ENCODE measurements around the gene NPSR1.
"Not testable (repeated sequence)": the region's sequence is repeated elsewhere in the genome, so short reads cannot be mapped to it uniquely, and the experiment has no call there.

Gene NPSR1

DNA sequence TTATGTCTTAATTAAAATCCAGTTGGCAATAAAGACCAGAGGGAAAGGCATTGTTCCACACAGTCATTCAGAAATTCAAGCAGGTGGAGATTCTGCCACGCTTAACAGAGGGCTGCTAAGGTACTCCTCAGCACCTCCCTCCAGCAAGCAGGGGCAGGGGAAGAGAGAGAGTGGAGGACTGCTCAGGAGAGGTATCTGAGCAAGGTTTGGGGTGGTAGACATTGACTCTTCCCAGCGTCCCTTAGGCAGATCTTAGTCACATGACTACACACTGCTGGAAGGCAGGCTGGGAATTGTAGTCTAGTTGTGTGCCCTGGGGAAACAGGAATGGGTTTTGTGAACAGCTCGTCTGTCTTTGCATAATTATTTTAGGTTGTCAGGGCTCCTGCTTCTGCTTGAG, 181.6 kb downstream of the NPSR1 start:
- in situ Hi-C loops (cut with MboI; ENCODE audit: low sequenced_read_pairs) = no loop called here
- no peaks in the 10 kb centered on the region for H3K27me3 ChIP-seq (ENCODE audit: low read depth)

DNA sequence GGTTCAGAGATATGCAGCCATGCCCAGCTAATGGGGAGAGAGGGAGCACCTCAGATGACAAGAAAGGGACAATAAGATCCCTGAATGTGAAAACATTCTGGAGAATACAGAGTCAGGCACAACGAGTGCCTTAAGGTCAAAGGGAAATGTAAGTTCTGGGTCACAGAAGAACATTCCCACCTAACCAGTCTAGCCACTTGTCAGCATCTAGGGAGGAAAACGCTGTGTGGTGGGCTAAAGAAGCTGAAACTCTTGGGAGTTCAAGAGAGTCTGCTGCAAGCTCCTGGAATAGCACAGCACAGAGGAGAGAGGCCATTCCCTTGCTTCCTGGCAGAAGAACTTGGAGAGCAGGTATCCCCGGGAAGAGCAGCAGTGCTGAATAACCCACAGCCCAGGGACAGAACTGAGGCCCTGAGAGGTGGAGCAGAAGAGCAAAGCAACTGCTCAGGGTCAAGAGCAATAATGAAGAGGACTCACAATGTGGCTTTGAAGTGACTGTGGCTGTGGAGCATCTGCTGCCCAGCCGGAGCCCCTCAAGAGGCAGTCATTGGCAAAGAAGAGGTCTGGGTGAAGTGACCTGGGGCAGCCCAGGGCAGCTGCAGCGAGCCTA, 182.3 kb downstream of the NPSR1 start:
- H3K4me1 ChIP-seq = no peaks in the 10 kb centered on the region
- in situ Hi-C loops (cut with MboI; ENCODE audit: low sequenced_read_pairs) = no loop called here
- no peak for DNase-seq (ENCODE audit: low spot score in 2 of 2)
- H3K9me3 ChIP-seq = no peaks in the 10 kb centered on the region
- no peak overlapping the region for H3K4me3 ChIP-seq
- no peaks in the 10 kb centered on the region for H3K27me3 ChIP-seq (ENCODE audit: low read depth)
- H3K36me3 ChIP-seq (replicated peaks) = no peaks in the 10 kb centered on the region

More for the DNA sequence above, 181.6 kb downstream of the NPSR1 start:
- H3K36me3 ChIP-seq (replicated peaks) = no peaks in the 10 kb centered on the region
- H3K4me1 ChIP-seq = no peaks in the 10 kb centered on the region
- no peak for DNase-seq (ENCODE audit: low spot score in 2 of 2)
- H3K4me3 ChIP-seq = no peak overlapping the region
- no peaks in the 10 kb centered on the region for H3K9me3 ChIP-seq

DNA sequence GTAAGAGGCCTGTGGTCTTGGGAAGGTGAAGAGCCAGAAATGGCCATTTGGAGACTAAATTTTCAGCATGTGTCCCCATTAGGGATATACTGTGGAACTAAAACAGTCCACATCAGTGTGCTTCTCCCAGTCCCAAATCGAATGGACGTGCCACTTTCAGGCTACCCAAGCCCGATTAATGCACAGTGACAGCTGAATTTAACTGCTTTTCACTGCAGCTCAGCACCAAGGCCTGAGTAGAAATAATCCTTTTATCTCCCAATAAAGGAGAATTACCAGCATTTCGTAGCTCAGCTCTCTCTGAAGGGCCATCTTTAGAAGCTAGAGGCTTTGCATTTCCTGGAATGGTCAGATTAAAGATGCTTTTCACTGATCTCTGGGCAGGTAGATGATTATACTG, 183.3 kb downstream of the NPSR1 start:
- Histone ChIP-seq H3K4me3 (no peak overlapping the region), H3K4me1 (no peaks in the 10 kb centered on the region), H3K9me3 (no peaks in the 10 kb centered on the region), H3K36me3 (replicated peaks) (no peaks in the 10 kb centered on the region), H3K27me3 (ENCODE audit: low read depth) (no peaks in the 10 kb centered on the region)
- no peak for DNase-seq (ENCODE audit: low spot score in 2 of 2)
- in situ Hi-C loops (cut with MboI; ENCODE audit: low sequenced_read_pairs) = no loop called here

DNA sequence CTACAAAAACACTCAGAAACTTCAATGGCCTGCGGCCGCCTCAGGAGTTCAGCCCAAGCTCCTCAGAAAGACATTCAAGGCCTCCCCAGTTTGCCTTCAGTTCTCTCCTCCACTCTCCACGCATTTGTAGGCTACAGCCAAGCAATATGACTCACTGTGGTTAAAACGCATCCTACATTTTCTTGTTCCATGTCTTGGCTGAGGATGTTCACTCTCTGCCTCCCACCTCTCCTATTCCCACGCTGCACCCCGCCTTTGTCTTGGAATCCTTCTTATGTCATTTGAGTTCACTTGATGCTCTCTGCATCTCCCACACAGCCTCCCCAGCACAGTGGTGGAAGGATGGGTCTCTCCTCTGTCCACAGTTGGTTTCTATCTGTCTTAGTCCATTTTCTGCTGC, 184.8 kb downstream of the NPSR1 start:
- in situ Hi-C loops (cut with MboI; ENCODE audit: low sequenced_read_pairs) = no loop called here
- H3K27me3 ChIP-seq (ENCODE audit: low read depth) = no peaks in the 10 kb centered on the region
- H3K9me3 ChIP-seq = no peaks in the 10 kb centered on the region
- DNase-seq (ENCODE audit: low spot score in 2 of 2) = no peak
- H3K36me3 ChIP-seq (replicated peaks) = no peaks in the 10 kb centered on the region
- H3K4me3 ChIP-seq = no peak overlapping the region
- no peaks in the 10 kb centered on the region for H3K4me1 ChIP-seq

DNA sequence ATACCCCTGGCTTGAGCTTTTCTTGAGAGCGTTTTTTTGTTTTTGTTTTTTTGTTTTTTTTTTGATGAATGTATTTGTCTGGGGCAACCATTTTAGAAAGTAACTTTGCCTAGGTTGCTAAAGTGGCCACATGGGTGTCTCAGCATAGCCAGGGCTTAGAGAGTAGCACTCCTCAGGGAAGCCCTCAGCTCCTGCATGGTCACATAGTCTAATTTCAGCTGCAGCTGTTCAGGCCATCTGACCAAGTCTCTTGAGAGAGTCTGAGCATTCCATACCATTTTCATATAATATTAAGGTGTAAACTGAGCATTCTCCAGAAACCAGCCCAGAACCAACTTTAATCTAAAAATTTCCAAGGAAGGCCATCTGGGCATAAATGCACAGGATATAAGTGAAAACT, 186.4 kb downstream of the NPSR1 start:
- Histone ChIP-seq H3K27me3 (ENCODE audit: low read depth) (no peaks in the 10 kb centered on the region), H3K9me3 (no peaks in the 10 kb centered on the region), H3K36me3 (replicated peaks) (no peaks in the 10 kb centered on the region), H3K4me1 (no peaks in the 10 kb centered on the region), H3K4me3 (no peak overlapping the region)
- no peak for DNase-seq (ENCODE audit: low spot score in 2 of 2)
- in situ Hi-C loops (cut with MboI; ENCODE audit: low sequenced_read_pairs) = no loop called here

DNA sequence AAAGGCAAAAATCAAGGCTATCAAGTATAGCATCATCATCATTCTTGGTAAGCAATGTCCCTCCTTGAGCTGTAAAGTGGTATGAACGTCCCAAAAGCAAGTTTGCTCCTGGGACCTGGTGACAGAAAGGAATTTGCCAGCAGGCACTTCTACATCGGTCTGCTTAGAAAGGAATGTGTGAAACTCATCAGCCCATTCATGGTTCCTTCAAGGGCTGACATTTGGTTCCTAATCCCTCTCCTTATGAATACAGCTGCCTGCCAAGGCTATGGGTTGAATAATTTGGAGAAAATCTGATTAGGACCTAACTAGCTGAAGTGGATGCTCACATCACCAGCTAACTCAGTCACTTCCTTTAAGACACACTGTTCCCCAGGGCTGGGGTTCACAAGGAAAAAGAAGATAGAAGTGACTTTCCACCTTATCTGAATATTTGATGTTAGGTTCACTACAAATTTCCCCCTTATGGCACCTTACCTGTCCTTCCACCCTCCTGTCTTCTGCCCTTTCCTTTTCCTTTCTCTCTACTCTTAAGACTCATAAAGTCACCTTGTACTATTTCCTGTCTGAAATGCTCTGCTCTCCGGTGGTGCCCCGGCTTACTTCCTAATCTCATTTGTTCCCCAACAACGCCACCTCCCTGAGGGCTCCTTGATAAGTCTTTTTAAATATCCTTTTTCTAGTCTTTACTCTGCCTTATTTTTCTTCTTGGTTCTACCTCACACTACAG, 187.1 kb downstream of the NPSR1 start:
- no peaks in the 10 kb centered on the region for H3K4me1 ChIP-seq
- in situ Hi-C loops (cut with MboI; ENCODE audit: low sequenced_read_pairs) = no loop called here
- DNase-seq (ENCODE audit: low spot score in 2 of 2) = no peak
- H3K4me3 ChIP-seq = no peak overlapping the region
- H3K9me3 ChIP-seq = no peaks in the 10 kb centered on the region
- H3K27me3 ChIP-seq (ENCODE audit: low read depth) = no peaks in the 10 kb centered on the region
- H3K36me3 ChIP-seq (replicated peaks) = no peaks in the 10 kb centered on the region

DNA sequence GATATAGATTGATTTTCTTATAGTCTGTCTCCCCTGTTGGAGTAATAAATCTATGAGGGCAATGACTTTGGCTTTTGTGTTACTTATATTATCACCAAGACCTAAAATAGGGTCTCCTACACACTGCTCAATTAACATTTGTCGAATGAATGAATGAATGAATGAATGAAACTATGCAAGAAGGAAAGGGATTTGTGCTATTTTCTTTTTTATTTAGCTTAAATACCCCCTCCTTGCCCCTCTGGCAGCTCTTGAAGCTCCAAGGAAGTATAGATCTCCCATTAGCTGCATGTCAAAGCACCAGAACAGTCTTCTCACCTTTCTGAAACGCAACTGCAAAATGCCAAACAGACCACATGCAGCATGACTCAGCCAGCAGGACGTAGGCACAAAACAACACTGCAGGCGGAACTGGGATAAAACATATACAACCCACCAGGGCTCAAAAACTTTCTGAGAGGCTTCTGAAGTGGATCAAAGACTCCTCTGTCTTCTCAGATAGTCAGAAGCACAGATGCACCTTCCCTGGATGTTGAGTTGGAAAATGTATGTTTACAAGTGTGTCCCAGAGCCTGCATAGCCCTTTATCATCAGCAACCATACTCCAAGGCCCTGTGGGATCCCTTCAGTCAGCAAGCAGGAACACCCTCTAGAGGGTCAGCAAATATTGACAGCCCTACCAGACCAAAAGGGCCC, 187.8 kb downstream of the NPSR1 start:
- H3K4me1 ChIP-seq = no peaks in the 10 kb centered on the region
- DNase-seq (ENCODE audit: low spot score in 2 of 2) = no peak

DNA sequence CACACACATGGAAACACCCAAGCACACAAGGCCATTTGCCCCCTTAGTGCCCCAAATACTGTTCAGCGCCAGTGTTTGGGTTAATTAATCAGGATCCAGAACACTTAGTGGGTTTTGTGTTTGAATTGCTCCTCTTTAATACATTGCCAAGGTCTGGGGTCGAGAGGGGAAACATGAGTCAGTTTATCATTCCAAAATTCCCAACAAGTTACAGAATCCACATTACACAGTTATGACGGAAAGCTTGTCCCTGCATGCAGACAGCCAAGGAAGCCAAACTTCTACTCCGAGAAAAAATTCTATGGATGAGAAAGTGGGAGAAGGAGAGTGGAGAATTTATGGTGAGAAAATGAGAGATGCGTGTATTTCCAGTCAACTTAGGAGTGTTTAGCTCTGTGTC, 189.0 kb downstream of the NPSR1 start:
- no peaks in the 10 kb centered on the region for H3K4me1 ChIP-seq
- H3K9me3 ChIP-seq = no peaks in the 10 kb centered on the region
- H3K4me3 ChIP-seq = no peak overlapping the region
- H3K27me3 ChIP-seq (ENCODE audit: low read depth) = no peaks in the 10 kb centered on the region
- H3K36me3 ChIP-seq (replicated peaks) = no peaks in the 10 kb centered on the region
- DNase-seq (ENCODE audit: low spot score in 2 of 2) = no peak
- in situ Hi-C loops (cut with MboI; ENCODE audit: low sequenced_read_pairs) = no loop called here

More for the DNA sequence above, 187.8 kb downstream of the NPSR1 start:
- no peaks in the 10 kb centered on the region for H3K27me3 ChIP-seq (ENCODE audit: low read depth)
- no peaks in the 10 kb centered on the region for H3K36me3 ChIP-seq (replicated peaks)
- no peak overlapping the region for H3K4me3 ChIP-seq
- no peaks in the 10 kb centered on the region for H3K9me3 ChIP-seq
- in situ Hi-C loops (cut with MboI; ENCODE audit: low sequenced_read_pairs) = no loop called here

DNA sequence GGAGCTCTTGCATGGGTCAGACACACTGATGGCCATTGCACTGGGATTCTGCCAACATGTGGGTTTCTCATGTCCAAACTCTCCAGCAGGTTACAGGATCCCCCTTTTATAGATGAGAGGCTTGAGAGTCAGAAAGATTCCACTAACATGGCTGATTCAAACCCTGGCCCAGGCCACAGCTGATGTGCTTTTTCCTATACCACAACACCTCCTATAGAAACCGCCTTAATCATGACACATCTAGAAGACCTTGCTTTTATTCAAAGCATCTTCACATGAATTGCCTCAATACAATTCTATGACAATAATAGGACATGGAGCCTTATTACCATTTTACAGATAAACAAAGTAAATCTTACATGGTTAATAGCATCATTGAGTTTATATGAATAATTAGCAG, 190.7 kb downstream of the NPSR1 start:
- no peaks in the 10 kb centered on the region for H3K9me3 ChIP-seq
- no peaks in the 10 kb centered on the region for H3K4me1 ChIP-seq
- in situ Hi-C loops (cut with MboI; ENCODE audit: low sequenced_read_pairs) = no loop called here
- H3K4me3 ChIP-seq = no peak overlapping the region
- no peaks in the 10 kb centered on the region for H3K36me3 ChIP-seq (replicated peaks)
- H3K27me3 ChIP-seq (ENCODE audit: low read depth) = no peaks in the 10 kb centered on the region
- no peak for DNase-seq (ENCODE audit: low spot score in 2 of 2)

DNA sequence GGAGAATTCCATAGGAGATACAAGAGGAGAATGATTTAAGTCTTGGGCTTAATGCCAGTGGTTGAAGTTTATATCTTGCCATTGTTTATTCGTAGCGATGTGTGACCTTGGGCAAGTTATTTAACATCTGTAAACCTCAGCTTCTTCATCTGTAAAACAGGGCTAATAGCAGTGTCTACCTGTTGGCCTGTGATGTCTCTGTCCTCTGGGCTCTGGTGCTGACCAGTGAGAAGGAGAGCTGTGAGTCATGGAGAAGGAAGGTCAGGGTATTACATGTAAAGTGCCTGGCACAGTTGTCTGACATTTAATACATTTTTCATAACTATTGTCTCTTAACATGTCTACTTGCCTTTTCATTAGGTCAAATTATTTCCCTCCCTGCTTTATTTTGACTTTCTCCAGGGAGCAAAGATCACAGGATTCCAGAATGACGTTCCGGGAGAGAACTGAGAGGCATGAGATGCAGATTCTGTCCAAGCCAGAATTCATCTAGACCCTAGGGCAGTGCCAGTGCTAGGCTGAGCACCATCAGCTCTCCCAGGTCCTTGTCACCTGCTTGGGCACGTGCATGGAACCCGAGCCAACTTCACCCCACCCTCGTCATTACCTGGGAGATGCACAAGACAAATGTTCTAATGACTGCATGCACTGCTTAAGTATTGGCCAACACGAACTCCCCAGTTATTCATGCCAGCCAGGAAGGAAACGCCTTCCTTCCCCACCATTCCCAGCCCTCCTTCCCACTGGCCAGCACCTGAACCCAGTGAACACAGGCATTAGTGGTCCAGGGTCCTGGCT, 191.3 kb downstream of the NPSR1 start:
- Histone ChIP-seq H3K4me3 (no peak overlapping the region), H3K36me3 (replicated peaks) (no peaks in the 10 kb centered on the region), H3K27me3 (ENCODE audit: low read depth) (no peaks in the 10 kb centered on the region), H3K4me1 (no peaks in the 10 kb centered on the region), H3K9me3 (no peaks in the 10 kb centered on the region)
- no peak for DNase-seq (ENCODE audit: low spot score in 2 of 2)
- in situ Hi-C loops (cut with MboI; ENCODE audit: low sequenced_read_pairs) = no loop called here

DNA sequence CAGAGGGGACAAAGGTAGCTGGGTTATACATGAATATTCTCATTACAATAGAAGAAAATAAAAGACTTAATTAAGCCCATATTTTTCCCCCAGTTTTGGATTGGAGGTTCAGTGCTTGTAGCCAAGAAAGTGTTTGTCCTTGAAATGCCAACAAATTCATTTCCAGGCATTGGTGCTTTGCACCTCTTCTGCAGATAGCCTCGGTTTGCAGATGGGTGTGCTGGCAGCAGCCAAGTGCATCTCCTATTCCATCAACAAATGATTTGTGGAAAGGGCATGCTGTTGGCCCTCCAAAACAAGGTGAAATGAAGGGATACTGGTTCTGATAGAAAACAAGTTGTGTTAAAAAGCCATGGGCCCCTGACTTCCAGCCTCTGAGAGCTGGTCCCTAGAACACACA, 192.0 kb downstream of the NPSR1 start:
- in situ Hi-C loops (cut with MboI; ENCODE audit: low sequenced_read_pairs) = no loop called here

DNA sequence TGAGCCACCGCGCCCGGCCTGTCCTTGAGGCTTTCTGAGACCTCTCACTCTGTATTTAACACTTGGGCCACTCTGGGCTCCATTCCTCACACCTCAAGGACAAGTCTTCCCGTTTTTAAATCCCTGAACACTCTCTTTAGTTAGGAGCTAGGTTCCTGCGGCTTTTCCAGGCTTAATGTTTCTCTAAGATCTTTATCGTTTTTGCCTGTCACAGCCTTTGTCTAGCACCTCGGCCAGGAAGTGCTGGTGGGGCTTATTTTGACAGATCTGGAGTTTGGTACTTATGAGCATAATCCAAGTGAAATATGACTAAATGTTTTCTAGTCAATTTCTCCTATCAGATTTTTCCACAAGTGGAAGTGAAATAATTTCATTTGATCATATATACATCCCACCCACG, 192.7 kb downstream of the NPSR1 start:
- no peaks in the 10 kb centered on the region for H3K9me3 ChIP-seq
- no peak overlapping the region for H3K4me3 ChIP-seq
- DNase-seq (ENCODE audit: low spot score in 2 of 2) = no peak
- H3K4me1 ChIP-seq = no peaks in the 10 kb centered on the region; the same call in 1 of the 2 replicates
- no peaks in the 10 kb centered on the region for H3K36me3 ChIP-seq (replicated peaks)
- in situ Hi-C loops (cut with MboI; ENCODE audit: low sequenced_read_pairs) = no loop called here
- no peaks in the 10 kb centered on the region for H3K27me3 ChIP-seq (ENCODE audit: low read depth)

More for the DNA sequence above, 192.0 kb downstream of the NPSR1 start:
- Histone ChIP-seq H3K4me1 (no peaks in the 10 kb centered on the region; the same call in 1 of the 2 replicates), H3K9me3 (no peaks in the 10 kb centered on the region), H3K27me3 (ENCODE audit: low read depth) (no peaks in the 10 kb centered on the region), H3K4me3 (no peak overlapping the region), H3K36me3 (replicated peaks) (no peaks in the 10 kb centered on the region)
- DNase-seq (ENCODE audit: low spot score in 2 of 2) = no peak

DNA sequence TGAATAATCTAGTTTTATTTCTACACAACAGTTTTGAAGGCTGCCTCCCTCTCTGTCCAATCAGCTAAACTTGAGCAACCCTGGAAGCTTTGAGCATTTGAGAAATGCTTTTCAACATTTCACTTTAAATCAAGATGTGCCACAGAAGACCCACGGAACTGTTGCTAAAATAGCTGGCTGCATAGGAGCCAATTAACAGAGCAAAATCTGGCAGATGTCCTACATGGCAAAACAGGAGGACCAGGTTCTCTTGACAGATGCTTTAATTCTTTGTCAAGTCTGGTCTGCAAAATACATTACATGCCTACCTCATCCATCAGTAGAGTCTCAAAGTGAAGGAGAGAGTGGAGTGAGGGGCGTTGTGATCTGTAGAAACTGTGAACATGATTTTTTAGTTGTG, 193.4 kb downstream of the NPSR1 start:
- H3K4me1 ChIP-seq = no peaks in the 10 kb centered on the region; the same call in 1 of the 2 replicates
- in situ Hi-C loops (cut with MboI; ENCODE audit: low sequenced_read_pairs) = no loop called here
- no peaks in the 10 kb centered on the region for H3K27me3 ChIP-seq (ENCODE audit: low read depth)
- no peak overlapping the region for H3K4me3 ChIP-seq
- no peaks in the 10 kb centered on the region for H3K9me3 ChIP-seq
- no peak for DNase-seq (ENCODE audit: low spot score in 2 of 2)
- no peaks in the 10 kb centered on the region for H3K36me3 ChIP-seq (replicated peaks)

DNA sequence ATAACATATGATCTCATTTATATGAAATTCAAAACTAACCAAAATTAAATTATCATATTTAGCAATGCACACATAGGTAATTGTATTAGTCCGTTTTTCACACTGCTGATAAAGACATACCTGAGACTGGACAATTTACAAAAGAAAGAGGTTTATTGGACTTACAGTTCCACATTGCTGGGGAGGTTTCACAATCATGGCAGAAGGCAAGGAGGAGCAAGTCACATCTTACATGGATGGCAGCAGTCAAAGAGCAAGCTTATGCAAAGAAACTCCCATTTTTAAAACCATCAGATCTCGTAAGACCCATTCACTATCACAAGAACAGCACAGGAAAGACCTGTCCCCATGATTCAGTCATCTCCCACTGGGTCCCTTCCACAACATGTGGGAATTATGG, 200.4 kb downstream of the NPSR1 start:
- H3K27me3 ChIP-seq (ENCODE audit: low read depth); H3K4me3 ChIP-seq; H3K36me3 ChIP-seq (replicated peaks); H3K4me1 ChIP-seq; DNase-seq (ENCODE audit: low spot score in 2 of 2); H3K9me3 ChIP-seq; in situ Hi-C loops (cut with MboI; ENCODE audit: low sequenced_read_pairs): not testable (repeated sequence)

Measured in HAP-1 (cell line).